Frontal cortex (tissue), 4 donors: Measurements from ENCODE around the gene DMPK. TPM values are rescaled to one million over a fixed set of nuclear protein-coding genes. Genes with fewer than 3 reads are reported as not detected.

Experiments used
- DNase-seq, 2 donors: peaks; one replicate each; pipeline ENCODE4 v3.0.0; 2012; ENCODE audit warnings: low spot score in 2 of 2
- FAIRE-seq: peaks from 2 replicates; lab custom pipeline; 2012; peaks lifted over from hg19 to GRCh38; lab: Jason Lieb, UNC
- total RNA-seq: library from RNA; depleted of rRNA; stranded (reverse); fragments of >200 nt; gene quantifications from one replicate; pipeline ENCODE4 v1.2.3, GENCODE V29; 2014
- donor health status: control.
- donor health status: control.
- donor health status: control.

The DMPK gene
- total RNA-seq, 1 donor from 2014 or later, result 13.9 TPM

DNA sequence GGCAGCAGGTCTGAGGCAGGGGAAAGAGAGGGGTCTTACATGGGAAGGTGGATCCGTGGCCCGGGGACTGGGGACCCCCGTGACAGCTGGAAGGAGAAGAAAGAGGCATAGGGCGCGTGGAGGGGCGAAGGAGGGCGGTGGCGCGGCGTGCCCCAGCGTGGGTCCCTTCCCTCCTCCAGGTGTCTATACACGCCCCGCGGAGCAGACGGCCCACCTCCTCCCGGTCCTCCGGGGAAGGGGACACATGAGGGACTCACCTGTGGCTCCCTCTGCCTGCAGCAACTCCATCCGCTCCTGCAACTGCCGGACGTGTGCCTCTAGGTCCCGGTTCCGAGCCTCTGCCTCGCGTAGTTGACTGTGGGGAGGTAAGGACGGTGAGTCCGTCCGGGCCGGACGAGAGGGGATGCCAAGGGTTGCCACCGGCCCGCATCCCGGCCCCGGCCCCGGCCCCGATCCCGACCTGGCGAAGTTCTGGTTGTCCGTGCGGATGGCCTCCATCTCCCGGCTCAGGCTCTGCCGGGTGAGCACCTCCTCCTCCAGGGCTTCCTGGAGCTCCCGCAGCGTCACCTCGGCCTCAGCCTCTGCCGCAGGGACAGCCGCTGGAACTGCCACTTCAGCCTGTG is 10.9 kb downstream of the DMPK start:
- no peak for DNase-seq
- FAIRE-seq, result no peak

DNA sequence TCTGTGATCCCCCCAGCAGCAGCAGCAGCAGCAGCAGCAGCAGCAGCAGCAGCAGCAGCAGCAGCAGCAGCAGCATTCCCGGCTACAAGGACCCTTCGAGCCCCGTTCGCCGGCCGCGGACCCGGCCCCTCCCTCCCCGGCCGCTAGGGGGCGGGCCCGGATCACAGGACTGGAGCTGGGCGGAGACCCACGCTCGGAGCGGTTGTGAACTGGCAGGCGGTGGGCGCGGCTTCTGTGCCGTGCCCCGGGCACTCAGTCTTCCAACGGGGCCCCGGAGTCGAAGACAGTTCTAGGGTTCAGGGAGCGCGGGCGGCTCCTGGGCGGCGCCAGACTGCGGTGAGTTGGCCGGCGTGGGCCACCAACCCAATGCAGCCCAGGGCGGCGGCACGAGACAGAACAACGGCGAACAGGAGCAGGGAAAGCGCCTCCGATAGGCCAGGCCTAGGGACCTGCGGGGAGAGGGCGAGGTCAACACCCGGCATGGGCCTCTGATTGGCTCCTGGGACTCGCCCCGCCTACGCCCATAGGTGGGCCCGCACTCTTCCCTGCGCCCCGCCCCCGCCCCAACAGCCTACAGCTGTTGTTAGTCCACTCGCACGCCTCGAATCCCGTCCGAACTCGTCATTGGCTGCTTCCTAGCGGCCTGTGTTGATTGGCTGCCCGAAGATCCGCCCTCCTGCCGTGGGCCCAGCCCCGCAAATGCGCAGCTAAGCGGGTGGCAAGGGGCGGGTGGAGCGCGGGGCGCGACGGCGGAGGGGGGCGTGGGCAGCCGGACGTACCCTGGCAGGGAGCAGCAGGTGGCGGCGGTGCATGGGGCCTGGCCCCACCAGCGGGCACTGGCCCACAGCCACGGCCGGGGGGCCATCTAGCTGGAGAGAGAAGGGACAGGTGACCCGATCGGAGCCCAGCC is 11.8 kb downstream of the DMPK start:
- no peak for FAIRE-seq
- DNase-seq, result peak; percentile 97

DNA sequence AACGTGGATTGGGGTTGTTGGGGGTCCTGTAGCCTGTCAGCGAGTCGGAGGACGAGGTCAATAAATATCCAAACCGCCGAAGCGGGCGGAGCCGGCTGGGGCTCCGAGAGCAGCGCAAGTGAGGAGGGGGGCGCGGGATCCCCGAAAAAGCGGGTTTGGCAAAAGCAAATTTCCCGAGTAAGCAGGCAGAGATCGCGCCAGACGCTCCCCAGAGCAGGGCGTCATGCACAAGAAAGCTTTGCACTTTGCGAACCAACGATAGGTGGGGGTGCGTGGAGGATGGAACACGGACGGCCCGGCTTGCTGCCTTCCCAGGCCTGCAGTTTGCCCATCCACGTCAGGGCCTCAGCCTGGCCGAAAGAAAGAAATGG is 12.5 kb downstream of the DMPK start:
- DNase-seq (peak in 1 of 2 donors; percentile 68), FAIRE-seq (no peak)

DNA sequence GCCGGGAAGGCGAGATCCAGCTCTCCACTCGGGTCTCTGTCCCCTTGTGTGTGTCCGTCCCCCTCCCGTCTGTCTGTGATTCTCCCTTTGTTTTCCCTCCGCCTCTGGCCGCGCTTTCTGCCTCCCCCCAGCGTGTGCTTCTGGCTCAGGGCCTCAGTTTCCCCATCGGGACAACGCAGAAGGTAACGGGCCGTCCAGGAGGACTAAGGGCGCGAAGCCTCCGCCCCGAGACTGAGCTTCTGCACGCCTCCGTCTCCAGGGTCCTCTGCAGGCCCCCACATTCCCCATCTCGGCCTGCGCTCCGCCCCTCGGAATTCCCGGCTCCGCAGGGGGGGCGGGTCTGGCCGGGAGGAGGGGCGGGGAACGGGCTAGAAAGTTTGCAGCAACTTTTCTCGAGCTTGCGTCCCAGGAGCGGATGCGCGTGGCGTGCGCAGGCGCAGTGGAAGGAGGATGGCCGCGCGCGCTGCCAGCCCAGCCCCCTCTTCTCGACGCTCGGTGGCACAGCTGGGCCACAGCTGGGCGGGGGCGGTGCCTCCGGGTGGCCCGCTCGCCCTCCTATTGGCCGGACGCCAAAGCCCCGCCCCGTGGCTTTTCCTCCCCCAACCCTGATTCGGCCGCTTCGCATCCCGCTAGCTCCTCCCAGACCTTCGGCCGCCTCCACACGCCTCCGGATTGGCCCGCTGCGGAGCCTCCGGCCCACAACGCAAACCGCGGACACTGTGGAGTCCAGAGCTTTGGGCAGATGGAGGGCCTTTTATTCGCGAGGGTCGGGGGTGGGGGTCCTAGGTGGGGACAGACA is 13.1 kb downstream of the DMPK start, which contains the start of gene SIX5:
SIX5 (minus strand) TSS at position 269 of the 799 bp plus-strand sequence. CDS start 408 bp downstream, outside the sequence.
- DNase-seq (peak; percentile 97 to 99), FAIRE-seq (no peak)

DNA sequence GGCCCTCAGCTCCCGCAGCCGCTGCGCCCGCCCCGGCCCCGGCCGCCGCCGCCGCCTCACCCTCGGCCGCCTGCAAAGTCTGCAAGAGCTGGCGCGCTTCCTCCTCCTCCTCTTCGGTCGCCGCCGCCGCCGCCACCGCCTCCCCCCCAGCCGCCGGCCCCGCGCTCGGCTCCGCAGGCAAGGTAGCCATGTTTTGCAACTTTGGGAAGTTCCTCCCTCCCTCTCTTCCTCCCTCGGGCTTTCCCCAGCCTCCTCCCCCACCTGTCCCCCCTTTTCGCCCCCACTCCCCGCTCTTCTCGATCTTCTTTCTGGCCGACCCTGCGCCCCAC is 13.7 kb downstream of the DMPK start:
- DNase-seq, result no peak
- no peak for FAIRE-seq

DNA sequence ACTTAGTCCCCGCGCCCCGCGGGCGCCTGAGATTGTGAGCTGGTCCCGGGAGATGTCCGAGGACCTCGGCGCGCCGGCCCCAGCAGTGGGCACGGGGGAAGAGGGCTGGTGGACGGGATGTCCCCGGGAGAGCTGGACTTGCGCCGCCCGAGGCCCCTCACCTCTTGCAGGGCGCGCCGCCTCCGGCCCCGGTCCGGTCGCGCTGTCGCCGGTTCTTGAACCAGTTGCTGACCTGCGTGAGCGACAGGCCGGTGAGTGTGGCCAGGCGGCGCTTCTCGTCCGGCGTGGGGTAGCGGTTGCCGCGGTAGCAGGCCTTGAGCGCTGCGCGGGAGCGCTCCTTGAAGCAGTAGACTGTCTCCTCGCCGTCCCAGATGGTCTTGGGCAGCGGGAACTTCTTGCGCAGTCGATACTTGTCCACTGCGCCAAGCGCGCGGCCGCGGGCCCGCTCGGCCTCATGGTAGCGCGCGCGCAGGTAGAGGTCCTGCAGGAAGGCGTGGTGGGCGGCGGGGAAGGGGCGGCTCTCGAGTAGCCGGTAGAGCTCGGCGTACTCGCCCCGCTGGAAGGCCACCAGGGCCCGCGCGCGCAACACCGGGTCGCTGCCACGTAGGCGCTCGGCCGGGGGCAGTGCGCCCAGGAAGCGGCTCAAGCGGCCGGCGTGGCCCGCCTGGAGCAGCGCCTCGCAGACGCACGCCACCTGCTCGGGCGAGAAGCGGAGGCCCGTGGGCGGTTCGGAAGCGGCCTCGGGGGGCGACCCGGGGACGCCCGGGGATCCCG is 14.2 kb downstream of the DMPK start:
- peak in 1 of 2 donors; percentile 57 for DNase-seq
- no peak for FAIRE-seq

DNA sequence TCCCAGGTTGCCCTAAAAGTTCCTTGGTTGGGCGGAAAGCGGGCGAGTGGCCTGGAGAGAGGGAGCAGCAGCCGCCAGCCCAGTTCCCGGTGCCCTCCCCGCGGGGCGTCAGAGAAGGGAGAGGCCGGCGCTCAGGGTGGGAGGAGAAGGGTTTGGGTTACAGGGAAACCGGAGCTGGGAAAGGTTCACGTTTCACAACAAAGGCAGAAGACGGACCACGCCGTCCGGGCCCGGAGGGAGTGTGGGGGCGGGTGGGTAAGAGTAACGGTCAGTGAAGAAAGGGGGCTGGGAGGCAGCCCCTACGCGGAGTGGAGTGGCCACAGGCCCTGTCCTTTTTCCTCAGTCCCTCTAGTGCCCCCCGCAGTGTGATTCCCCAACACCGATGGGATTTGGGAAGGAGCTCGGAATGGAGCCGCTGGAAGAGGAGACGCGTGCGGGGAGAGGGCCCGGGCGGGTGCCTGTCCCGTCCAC is 14.8 kb downstream of the DMPK start:
- no peak for FAIRE-seq
- peak in 1 of 2 donors; percentile 41 for DNase-seq

DNA sequence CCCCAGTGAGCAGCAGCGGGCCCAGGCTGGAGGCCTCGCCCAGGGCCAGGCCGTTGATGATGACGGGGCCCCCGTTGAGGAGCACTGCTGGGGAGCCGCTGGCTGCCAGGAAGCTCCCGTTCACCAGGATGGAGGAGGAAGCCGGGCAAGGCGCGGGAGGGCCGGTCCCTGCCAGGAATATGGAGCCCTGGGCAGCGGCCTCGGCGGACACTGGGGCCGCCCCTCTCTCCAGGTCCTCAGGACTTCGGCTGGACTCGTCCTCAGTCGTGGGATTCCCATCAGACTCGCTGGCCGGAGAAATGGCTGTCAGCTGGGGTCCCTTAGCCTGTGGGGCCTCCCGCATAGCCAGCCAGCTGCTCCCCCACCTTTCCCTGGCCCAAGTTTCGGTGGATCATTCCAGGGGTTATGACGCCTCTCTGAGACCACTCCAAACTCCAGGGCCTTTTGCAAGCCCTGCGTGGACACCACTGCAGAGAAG is 15.4 kb downstream of the DMPK start:
- FAIRE-seq (no peak), DNase-seq (peak in 1 of 2 donors; percentile 35)

DNA sequence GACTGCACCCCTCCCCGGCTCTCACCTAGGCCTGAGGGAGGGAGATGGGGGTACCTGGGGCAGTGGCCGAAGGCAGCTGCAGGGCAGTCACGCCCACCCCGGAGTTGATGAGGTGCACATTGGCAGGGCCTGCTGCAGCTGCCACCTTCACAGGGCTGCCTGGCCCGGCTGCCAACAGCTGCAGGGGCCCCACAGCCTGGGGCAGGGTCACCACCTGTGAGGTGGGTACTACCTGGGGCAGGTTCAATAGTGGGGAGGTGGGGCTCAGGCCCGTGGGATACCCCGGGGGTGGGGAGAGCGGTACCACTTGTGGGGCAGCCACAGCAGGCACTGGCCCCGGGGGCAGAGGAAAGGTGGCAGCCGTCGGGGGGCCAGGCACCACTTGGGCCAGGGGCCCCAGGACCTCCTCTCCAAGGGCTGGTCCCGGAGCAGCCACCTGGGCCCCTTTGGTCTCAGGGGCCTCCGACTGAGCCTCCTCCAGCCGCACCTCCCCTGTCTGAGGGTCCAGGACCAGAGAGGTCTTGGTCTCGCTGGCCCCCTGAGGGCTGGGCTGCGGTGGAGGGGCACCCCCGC is 15.9 kb downstream of the DMPK start:
- FAIRE-seq, result no peak

DNA sequence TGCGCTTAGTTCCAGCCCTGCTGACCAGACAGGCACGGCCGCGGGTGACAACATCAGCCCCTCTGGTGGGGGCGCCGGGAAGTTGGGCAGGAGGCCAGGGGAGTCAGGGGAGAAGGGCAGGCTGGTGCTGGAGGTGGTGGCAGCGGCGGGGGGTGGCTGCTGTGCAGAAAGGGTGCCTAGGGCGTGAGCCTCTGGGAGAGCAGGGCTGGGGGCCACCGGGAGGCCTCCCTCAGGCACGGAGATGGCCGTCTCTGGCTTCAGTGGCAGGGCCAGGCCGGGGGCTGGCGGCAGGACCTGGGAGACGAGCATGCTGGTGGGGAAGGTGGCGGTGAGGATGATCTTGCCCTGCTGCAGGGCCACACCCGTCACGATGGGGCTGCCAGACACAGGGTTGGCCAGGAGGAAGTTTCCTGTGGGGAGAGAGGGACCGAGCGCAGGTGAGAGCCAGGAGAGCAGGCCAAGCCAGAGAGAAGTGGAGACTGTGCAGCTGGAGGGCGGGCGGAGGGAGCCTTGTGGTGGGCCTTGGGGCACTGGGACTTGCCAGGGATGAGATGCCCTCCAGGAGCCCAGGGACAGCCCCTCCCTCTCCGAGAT is 16.5 kb downstream of the DMPK start:
- FAIRE-seq (no peak), DNase-seq (no peak)

More for the DNA sequence above, 15.9 kb downstream of the DMPK start:
- peak in 1 of 2 donors; percentile 17 for DNase-seq

DNA sequence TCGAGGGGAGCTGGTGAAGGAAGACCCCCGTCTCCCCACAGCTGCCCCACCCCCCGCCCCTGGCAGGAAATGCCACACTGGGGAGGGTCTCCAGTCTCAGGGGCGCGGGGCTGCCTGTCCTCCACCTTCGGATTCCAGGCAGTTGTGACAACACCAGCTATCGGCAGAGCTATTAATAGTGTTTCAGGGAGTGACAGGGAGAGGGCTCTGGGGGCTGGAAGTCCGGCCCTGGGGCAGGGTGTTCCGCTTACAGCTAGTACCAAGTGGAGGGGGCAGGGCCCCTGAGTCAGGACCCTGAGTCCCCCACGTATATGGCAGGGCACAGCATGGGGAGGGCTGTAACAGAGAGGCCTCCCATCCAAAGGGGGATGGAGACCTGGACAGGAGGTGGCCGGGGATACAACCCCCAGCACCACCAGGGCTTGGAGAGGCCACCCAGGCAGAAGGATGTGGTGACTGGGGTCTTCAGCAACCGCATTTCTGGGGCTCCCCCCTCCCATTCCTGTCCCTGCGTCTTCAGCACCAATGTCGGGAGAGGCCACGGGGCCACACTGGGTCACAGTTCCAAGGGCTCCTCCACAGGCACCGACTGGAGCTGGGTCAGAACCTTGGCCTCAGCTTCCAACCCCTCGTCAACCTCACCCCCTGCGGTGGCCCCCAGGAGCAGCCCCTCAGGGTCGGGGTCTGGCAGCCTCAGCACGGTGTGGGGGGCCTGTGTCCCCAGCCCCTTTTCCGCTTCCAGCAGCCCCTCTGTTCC is 17.2 kb downstream of the DMPK start:
- DNase-seq, result peak in 1 of 2 donors; percentile 20

DNA sequence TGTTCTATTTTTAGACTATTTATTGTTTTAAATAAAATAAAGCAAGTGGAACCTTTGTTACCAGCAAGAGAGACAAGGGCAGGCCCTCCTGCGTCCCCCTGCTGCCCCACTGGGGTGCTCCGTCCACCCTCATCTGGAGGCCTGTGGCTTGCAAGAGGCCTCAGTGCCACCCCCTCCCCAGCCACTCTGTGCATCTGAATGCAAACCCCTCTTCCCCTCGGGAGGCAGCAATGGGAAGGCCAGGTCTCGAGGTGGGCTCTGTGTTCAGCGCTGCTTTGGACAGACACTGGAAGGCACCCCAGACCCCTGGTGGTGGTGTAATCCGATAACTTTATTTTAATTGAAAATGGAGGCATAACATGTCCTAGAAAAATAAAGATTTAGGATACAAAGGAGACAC is 17.8 kb downstream of the DMPK start:
- DNase-seq, result peak in 1 of 2 donors; percentile 15
- FAIRE-seq, result no peak

More for the DNA sequence above, 17.2 kb downstream of the DMPK start:
- no peak for FAIRE-seq

DNA sequence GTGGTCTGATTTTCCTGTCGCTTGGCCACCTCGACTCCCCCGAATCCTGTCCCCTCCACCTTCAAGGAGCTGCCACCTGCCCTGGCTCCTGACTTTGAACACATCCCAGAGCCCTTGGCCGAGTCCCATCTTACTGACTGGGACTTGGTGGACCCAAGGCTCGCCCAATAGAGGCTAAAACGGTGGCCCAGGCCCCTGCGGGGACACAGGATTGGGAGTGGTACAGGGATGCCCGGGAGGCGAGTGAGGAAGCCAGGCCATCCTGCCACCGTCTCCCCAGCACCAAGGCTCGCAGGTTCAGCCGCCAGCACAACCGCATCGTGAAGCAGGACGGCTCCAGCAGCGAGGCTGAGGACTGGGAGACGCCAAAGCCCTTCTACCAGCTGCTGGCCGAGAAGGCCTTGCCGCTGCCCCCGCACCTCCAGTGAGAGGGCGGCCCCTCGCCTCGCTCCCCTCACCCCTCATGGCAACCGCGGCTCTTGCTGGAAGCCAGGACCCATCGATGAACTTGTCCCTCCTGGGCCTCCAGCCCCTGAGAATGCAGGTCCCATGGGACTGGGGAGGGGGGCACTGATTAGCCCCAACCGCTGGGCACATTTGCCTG is 18.5 kb downstream of the DMPK start:
- no peak for FAIRE-seq
- DNase-seq, result no peak

DNA sequence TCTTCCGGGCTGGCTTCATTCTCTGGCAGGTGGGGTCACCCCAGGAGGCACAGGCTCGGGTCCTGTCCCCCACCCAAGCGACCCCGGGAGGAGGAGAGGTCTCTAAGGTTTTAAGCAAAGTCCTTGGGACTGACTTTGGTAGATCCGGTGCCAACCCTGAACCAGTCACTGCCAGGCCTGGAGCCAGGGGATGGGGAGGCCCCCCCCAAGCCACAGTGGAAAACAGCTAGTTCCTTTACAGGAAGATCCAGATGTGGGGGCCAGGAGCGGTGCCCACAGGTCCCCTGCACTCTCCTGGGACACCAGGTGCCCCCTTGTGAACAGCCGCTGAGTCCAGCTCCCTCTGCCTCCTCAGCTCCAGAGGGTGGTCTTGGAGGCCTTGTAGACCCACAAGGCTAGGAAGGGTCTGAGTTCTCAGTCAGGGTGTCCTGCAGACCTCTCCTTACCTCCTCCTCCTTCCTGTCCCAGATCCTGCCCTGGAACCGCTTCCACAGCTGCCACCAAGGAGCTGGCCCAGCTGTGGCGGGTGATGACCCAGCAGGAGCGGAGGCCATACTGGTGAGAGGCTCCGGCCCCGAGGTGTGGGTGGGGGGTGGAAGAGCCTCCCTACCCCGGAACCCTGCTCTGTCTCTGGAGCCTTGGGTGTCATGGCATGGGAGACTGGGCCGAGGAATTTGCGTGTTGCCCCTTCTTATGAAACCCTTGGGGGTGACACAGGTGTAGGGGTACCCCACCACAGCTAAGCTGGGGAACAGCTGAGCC is 19.2 kb downstream of the DMPK start:
- no peak for FAIRE-seq
- no peak for DNase-seq

DNA sequence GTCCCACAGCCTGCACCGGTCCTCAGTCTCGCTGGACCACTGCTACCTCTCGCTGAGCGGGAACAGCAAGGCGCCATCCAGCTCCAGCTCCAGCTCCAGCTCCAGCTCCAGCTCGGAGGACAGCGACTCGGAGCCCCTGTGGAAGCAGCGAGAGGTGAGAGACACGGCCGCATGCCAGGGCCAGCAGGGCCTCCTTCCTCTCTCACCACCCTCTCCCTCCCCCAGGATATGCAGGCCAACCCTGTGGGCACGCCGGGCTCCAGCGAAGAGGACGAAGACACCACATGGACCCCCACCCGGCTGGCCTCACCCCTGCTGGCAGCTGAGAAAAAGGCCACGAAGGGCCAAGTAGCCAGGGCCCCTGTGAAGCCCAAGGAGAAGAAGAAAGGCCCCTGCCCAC is 20.6 kb downstream of the DMPK start:
- FAIRE-seq, result no peak
- DNase-seq, result no peak

DNA sequence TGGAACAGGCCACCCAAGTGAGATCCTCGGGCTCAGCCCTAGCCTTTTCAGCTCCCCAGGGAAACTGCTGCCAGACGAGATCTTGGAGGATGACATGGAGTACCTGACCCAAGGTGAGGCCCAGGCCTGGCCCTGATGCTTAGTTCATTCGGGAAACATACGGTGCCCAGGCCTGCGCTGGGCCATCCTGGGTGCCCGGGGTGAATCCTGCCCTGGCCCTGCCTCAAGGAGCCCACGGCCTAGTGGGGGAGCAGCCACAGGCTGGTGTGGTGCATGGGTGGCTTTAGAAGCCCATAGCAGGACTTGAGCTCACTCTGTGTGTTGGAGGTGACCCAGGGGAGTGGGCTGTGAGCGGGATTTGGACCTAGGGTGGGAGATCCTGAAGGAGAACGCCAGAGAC is 23.4 kb downstream of the DMPK start:
- no peak for FAIRE-seq
- DNase-seq, result no peak

DNA sequence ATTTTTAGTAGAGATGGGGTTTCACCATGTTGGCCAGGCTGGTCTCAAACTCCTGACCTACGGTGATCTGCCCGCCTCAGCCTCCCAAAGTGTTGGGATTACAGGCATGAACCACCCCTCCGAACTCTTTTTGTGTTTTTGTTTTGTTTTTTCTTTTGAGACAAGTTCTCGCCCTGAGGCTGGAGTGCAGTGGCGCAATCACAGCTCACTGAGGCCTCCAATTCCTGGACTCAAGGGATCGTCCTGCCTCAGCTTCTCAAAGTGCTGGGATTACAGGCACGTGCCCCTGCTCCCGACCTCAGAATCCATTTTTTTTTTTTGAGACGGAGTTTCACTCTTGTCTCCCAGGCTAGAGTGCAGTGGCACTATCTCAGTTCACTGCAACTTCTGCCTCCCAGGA is 24.6 kb downstream of the DMPK start:
- DNase-seq, result no peak
- no peak for FAIRE-seq
